ENCODE data around the gene TJP2.
"Not testable (repeated sequence)": the region's sequence is repeated elsewhere in the genome, so short reads cannot be mapped to it uniquely, and the experiment has no call there.

The TJP2 gene

DNA sequence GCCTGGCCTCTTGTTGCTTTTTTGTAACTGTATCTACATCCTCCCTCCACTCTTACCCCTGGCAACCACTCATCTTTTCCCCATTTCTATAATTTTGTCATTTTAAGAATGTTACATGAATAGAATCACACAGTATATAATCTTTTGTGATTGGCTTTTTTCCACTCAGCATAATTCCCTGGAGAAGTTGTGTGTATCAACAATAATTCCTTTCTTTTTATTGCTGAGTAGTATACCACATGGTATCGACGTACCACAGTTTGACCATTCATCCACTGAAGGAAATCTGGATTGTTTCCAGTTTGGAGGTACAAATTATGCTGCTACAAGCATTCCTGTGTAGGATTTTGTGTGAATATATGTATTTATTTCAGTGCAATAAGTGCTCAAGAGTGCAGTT, 129.3 kb downstream of the TJP2 start:
- Histone ChIP-seq H2AFZ (ENCODE audit: low read depth, low read length) (no peak overlapping the region), H3K36me3 (replicated peaks; ENCODE audit: low read depth, low read length) (no peaks in the 10 kb centered on the region), H3K79me2 (ENCODE audit: low read length) (no peaks in the 10 kb centered on the region), H3K9ac (ENCODE audit: low read length) (no peak overlapping the region), H3K4me1 (ENCODE audit: low read length) (no peaks in the 10 kb centered on the region), H3K27me3 (ENCODE audit: low read depth, low read length) (peaks cover 4% of the 10 kb centered on the region; the same call in 1 of the 2 replicates), H3K4me2 (ENCODE audit: low read length) (no peak overlapping the region), H4K20me1 (ENCODE audit: insufficient read depth, low read length) (no peaks in the 10 kb centered on the region), H3K9me3 (ENCODE audit: insufficient read depth, low read length) (no peaks in the 10 kb centered on the region), H3K27ac (ENCODE audit: low read length) (no peak overlapping the region), H3K4me3 (ENCODE audit: low read length) (no peak overlapping the region)
- no peak for TF ChIP-seq EZH2phosphoT487 (IDR thresholded peaks at IDR 0.05; ENCODE audit: low read depth)
- TF ChIP-seq, protein P1, sequence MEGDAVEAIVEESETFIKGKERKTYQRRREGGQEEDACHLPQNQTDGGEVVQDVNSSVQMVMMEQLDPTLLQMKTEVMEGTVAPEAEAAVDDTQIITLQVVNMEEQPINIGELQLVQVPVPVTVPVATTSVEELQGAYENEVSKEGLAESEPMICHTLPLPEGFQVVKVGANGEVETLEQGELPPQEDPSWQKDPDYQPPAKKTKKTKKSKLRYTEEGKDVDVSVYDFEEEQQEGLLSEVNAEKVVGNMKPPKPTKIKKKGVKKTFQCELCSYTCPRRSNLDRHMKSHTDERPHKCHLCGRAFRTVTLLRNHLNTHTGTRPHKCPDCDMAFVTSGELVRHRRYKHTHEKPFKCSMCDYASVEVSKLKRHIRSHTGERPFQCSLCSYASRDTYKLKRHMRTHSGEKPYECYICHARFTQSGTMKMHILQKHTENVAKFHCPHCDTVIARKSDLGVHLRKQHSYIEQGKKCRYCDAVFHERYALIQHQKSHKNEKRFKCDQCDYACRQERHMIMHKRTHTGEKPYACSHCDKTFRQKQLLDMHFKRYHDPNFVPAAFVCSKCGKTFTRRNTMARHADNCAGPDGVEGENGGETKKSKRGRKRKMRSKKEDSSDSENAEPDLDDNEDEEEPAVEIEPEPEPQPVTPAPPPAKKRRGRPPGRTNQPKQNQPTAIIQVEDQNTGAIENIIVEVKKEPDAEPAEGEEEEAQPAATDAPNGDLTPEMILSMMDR (IDR thresholded peaks at IDR 0.05; ENCODE audit: low read depth, low read length): no peak

DNA sequence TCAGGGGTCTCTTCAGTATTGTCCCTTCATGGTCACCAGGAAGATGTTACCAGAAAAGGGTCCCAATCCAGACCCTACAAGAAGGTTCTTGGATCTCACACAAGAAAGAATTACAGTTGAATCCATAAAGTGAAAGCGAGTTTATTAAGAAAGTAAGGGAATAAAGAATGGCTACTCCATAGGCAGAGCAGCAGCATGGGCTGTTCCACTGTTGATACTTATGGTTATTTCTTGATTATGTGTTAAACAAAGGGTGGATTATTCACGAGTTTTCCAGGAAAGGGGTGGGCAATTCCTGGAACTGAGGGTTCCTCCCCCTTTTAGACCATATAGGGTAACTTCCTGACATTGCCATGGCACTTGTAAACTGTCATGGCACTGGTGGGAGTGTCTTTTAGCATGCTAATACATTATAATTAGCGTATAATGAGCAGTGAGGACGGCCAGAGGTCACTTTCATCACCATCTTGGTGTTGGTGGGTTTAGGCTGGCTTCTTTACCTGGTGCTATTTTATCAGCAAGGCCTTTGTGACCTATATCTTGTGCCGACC, 132.9 kb downstream of the TJP2 start:
- not testable (repeated sequence) for H4K20me1 ChIP-seq (ENCODE audit: insufficient read depth, low read length); H2AFZ ChIP-seq (ENCODE audit: low read depth, low read length); H3K4me1 ChIP-seq (ENCODE audit: low read length); H3K4me2 ChIP-seq (ENCODE audit: low read length); H3K27ac ChIP-seq (ENCODE audit: low read length); H3K79me2 ChIP-seq (ENCODE audit: low read length); H3K4me3 ChIP-seq (ENCODE audit: low read length); H3K27me3 ChIP-seq (ENCODE audit: low read depth, low read length); H3K36me3 ChIP-seq (replicated peaks; ENCODE audit: low read depth, low read length); H3K9ac ChIP-seq (ENCODE audit: low read length); H3K9me3 ChIP-seq (ENCODE audit: insufficient read depth, low read length)

DNA sequence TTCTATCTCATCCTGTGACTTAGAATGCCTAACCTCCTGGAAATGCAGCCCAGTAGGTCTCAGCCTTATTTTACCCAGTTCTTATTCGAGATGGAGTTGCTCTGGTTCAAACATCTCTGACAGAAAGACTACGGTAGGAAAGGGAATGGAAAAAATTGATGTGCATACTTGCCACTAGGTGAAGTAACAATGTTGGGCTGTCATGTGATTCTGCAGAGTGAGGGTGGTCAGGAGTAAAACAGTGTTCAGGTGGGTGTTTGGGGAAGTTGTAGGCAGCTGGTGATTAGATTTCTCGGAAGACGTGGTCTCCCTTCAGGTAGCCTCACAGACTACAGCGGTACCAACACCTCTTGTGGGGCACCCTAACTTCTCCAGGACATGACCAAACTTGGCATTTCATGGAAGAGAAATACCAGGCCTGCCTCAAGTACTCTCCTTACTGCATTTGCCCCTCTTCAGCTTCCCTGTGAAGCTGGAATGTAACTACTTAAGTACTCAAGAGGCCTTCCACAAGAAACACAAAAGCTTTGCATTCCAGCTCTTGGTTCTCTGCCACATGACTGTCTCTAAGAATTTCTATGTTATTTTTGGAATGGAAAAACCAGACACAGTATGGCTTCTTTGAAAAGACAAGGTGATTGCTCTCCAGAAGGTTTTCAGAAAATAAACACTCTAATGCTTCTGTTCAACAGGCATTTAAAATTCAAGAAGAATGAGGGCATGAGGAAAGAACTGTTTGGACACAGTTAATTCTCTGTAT, 133.5 kb downstream of the TJP2 start:
- H3K27ac ChIP-seq (ENCODE audit: low read length): no peak overlapping the region
- no peaks in the 10 kb centered on the region for H3K36me3 ChIP-seq (replicated peaks; ENCODE audit: low read depth, low read length)
- H3K9ac ChIP-seq (ENCODE audit: low read length): no peak overlapping the region
- peaks cover 2% of the 10 kb centered on the region; the same call in 1 of the 2 replicates for H3K27me3 ChIP-seq (ENCODE audit: low read depth, low read length)
- H3K79me2 ChIP-seq (ENCODE audit: low read length): no peaks in the 10 kb centered on the region
- no peak overlapping the region for H3K4me3 ChIP-seq (ENCODE audit: low read length)
- no peak overlapping the region for H2AFZ ChIP-seq (ENCODE audit: low read depth, low read length)
- no peak overlapping the region for H3K4me2 ChIP-seq (ENCODE audit: low read length)
- H3K4me1 ChIP-seq (ENCODE audit: low read length): no peaks in the 10 kb centered on the region
- H3K9me3 ChIP-seq (ENCODE audit: insufficient read depth, low read length): no peaks in the 10 kb centered on the region
- no peaks in the 10 kb centered on the region for H4K20me1 ChIP-seq (ENCODE audit: insufficient read depth, low read length)
- TF ChIP-seq, protein P1 (IDR thresholded peaks at IDR 0.05; ENCODE audit: low read depth, low read length): no peak
- no peak for TF ChIP-seq EZH2phosphoT487 (IDR thresholded peaks at IDR 0.05; ENCODE audit: low read depth)

- H3K4me3 ChIP-seq (ENCODE audit: low read length): no peak overlapping the region
- H3K9me3 ChIP-seq (ENCODE audit: insufficient read depth, low read length): peaks cover 4% of the 10 kb centered on the region; the same call in 1 of the 2 replicates
- no peak for TF ChIP-seq EZH2phosphoT487 (IDR thresholded peaks at IDR 0.05; ENCODE audit: low read depth)
- TF ChIP-seq, protein P1 (IDR thresholded peaks at IDR 0.05; ENCODE audit: low read depth, low read length): no peak
- H3K9ac ChIP-seq (ENCODE audit: low read length): no peak overlapping the region
- H3K79me2 ChIP-seq (ENCODE audit: low read length): no peaks in the 10 kb centered on the region
- no peak overlapping the region for H3K27ac ChIP-seq (ENCODE audit: low read length)
- H3K36me3 ChIP-seq (replicated peaks; ENCODE audit: low read depth, low read length): no peaks in the 10 kb centered on the region
- H3K27me3 ChIP-seq (ENCODE audit: low read depth, low read length): no peaks in the 10 kb centered on the region; the same call in 1 of the 2 replicates
- H4K20me1 ChIP-seq (ENCODE audit: insufficient read depth, low read length): no peaks in the 10 kb centered on the region
- no peak overlapping the region for H2AFZ ChIP-seq (ENCODE audit: low read depth, low read length)
- no peak overlapping the region for H3K4me2 ChIP-seq (ENCODE audit: low read length)
- H3K4me1 ChIP-seq (ENCODE audit: low read length): no peaks in the 10 kb centered on the region
Observed at GRCh38 chr9:69308206-69308931, 134.3 kb downstream of the TJP2 start.
